Astrocyte (in vitro differentiated cells and primary cell): ENCODE data around the gene NCK2. TPM values are rescaled to one million over a fixed set of nuclear protein-coding genes. Genes with fewer than 3 reads are reported as not detected.

Experiments used
- DNase-seq: peaks from one replicate; pipeline ENCODE4 v3.0.0-alpha.2; 2010; ENCODE audit warnings: low read depth
- FAIRE-seq: peaks from 2 replicates; lab custom pipeline; 2011; peaks lifted over from hg19 to GRCh38; lab: Jason Lieb, UNC
- H2AFZ ChIP-seq: 2 replicates; pipeline ENCODE4 v1.6.0; 2012; ENCODE audit warnings: low read depth, low read length, inconsistent platforms
- H3K27ac ChIP-seq: 2 replicates; pipeline ENCODE4 v1.5.1; 2011; ENCODE audit warnings: low read depth, low read length, inconsistent platforms
- H3K27me3 ChIP-seq: 2 replicates; pipeline ENCODE4 v1.6.0; 2011; ENCODE audit warnings: low read length, inconsistent platforms; ENCODE audit not compliant: insufficient read depth
- H3K36me3 ChIP-seq: 2 replicates; pipeline ENCODE4 v1.5.1; 2011; ENCODE audit warnings: low read length, inconsistent platforms; ENCODE audit not compliant: insufficient read depth
- H3K4me1 ChIP-seq: 2 replicates; pipeline ENCODE4 v1.5.1; 2011; ENCODE audit warnings: low read length, inconsistent platforms; ENCODE audit not compliant: insufficient read depth
- H3K4me2 ChIP-seq: 2 replicates; pipeline ENCODE4 v1.6.0; 2012; ENCODE audit warnings: low read length, inconsistent platforms
- H3K4me3 ChIP-seq: 2 replicates; pipeline ENCODE4 v1.5.1; 2011; ENCODE audit warnings: low read depth, mild to moderate bottlenecking, low read length, inconsistent platforms; ENCODE audit not compliant: insufficient read depth
- H3K79me2 ChIP-seq: 2 replicates; pipeline ENCODE4 v1.6.0; 2012; ENCODE audit warnings: mild to moderate bottlenecking, low read length, inconsistent platforms; ENCODE audit not compliant: insufficient read depth
- H3K9ac ChIP-seq: 2 replicates; pipeline ENCODE4 v1.6.0; 2012; ENCODE audit warnings: mild to moderate bottlenecking, low read length, inconsistent platforms
- H3K9me3 ChIP-seq: 2 replicates; pipeline ENCODE4 v1.5.1; 2012; ENCODE audit warnings: low read depth, mild to moderate bottlenecking, low read length, inconsistent platforms; ENCODE audit not compliant: insufficient read depth
- H4K20me1 ChIP-seq: 2 replicates; pipeline ENCODE4 v1.6.0; 2012; ENCODE audit warnings: low read length, inconsistent platforms; ENCODE audit not compliant: insufficient read depth
- H3K27ac Mint-ChIP-seq: one replicate; pipeline ENCODE4 v1.8.0; 2021; ENCODE audit warnings: mild to moderate bottlenecking, mixed read lengths; ENCODE audit not compliant: unreplicated experiment
- H3K27me3 Mint-ChIP-seq: one replicate; pipeline ENCODE4 v1.8.0; 2021; ENCODE audit warnings: low read depth, mixed read lengths; ENCODE audit not compliant: unreplicated experiment
- H3K36me3 Mint-ChIP-seq: one replicate; pipeline ENCODE4 v1.8.0; 2021; ENCODE audit warnings: low read depth, mixed read lengths; ENCODE audit not compliant: unreplicated experiment
- H3K4me1 Mint-ChIP-seq: one replicate; pipeline ENCODE4 v1.8.0; 2021; ENCODE audit warnings: low read depth, mixed read lengths; ENCODE audit not compliant: unreplicated experiment
- H3K4me3 Mint-ChIP-seq: one replicate; pipeline ENCODE4 v1.8.0; 2021; ENCODE audit warnings: mild to moderate bottlenecking, moderate library complexity, mixed read lengths; ENCODE audit not compliant: unreplicated experiment
- H3K9me3 Mint-ChIP-seq: one replicate; pipeline ENCODE4 v1.8.0; 2021; ENCODE audit warnings: mild to moderate bottlenecking, mixed read lengths; ENCODE audit not compliant: unreplicated experiment
- CTCF ChIP-seq: IDR thresholded peaks from 2 replicates; pipeline ENCODE4 v1.5.1; 2011; ENCODE audit warnings: low read depth, mild to moderate bottlenecking, inconsistent platforms, low read length, moderate library complexity; ENCODE audit not compliant: insufficient read depth
- EZH2 ChIP-seq: IDR thresholded peaks from 2 replicates; pipeline ENCODE4 v1.6.1; 2012; ENCODE audit warnings: mild to moderate bottlenecking, low read length, inconsistent platforms; ENCODE audit not compliant: insufficient read depth
- total RNA-seq: library from RNA; stranded (reverse); gene quantifications from 2 replicates; pipeline ENCODE4 v1.2.1, GENCODE V29; 2021

NCK2 gene
- total RNA-seq, 1 donor from 2014 or later = 61.6 TPM

- no peak overlapping the region for H3K27ac ChIP-seq
- H3K4me1 Mint-ChIP-seq = peaks cover 19% of the 10 kb centered on the region
- H4K20me1 ChIP-seq = peaks cover 92% of the 10 kb centered on the region
- no peak overlapping the region for H3K9ac ChIP-seq
- FAIRE-seq = no peak
- H3K79me2 ChIP-seq = peaks cover 94% of the 10 kb centered on the region
- no peaks in the 10 kb centered on the region for H3K4me1 ChIP-seq
- H3K9me3 Mint-ChIP-seq = no peaks in the 10 kb centered on the region
- H3K4me3 Mint-ChIP-seq = no peak overlapping the region
- no peak for DNase-seq
- H3K4me2 ChIP-seq = no peak overlapping the region
- no peaks in the 10 kb centered on the region for H3K27me3 Mint-ChIP-seq
- no peak overlapping the region for H3K27ac Mint-ChIP-seq
- TF ChIP-seq CTCF (no peak), EZH2 (no peak)
- H3K27me3 ChIP-seq = no peaks in the 10 kb centered on the region
- H3K36me3 Mint-ChIP-seq = peaks cover 7% of the 10 kb centered on the region
- no peak overlapping the region for H3K4me3 ChIP-seq
- no peaks in the 10 kb centered on the region for H3K9me3 ChIP-seq
- H3K36me3 ChIP-seq = no peaks in the 10 kb centered on the region
- H2AFZ ChIP-seq = no peak overlapping the region
Measured at GRCh38 chr2:105782646-105783045, 37.9 kb downstream of the NCK2 start.

DNA sequence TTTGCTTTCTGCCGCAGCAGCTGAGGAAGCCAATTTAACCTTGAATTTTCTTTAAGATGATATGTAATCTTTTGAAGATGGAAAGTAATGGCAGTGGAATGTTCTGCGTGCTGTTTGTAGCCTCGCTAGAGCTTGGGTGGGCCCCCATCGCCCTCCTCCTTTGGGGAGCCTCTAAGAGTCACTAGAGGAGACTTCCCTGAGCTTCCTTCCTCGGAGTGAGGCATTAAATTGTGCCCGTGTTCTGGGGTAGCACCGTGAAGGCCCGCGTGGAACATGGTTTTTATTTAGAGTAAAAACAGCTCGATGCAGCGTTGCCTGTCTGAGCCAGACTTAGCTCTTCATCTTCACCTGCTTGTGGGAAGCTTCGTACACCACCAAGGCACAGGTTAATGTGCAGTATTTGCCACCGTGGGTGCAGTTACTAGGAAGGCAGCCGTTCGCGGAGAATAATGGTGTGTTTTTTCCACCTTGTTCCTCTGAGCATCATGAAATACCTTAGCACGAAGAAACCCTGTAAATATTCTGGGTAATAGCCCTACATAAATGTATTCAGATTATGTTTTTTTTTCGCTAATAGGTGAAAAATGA is 38.5 kb downstream of the NCK2 start:
- no peaks in the 10 kb centered on the region for H3K27me3 Mint-ChIP-seq
- no peaks in the 10 kb centered on the region for H3K9me3 ChIP-seq
- no peaks in the 10 kb centered on the region for H3K9me3 Mint-ChIP-seq
- H3K27ac ChIP-seq = no peak overlapping the region
- H3K36me3 ChIP-seq = no peaks in the 10 kb centered on the region
- no peak overlapping the region for H3K4me3 Mint-ChIP-seq
- H3K4me1 Mint-ChIP-seq = peaks cover 19% of the 10 kb centered on the region
- peaks cover 92% of the 10 kb centered on the region for H3K79me2 ChIP-seq
- peaks cover 92% of the 10 kb centered on the region for H4K20me1 ChIP-seq
- no peak overlapping the region for H3K4me3 ChIP-seq
- H3K4me2 ChIP-seq = no peak overlapping the region
- H3K27me3 ChIP-seq = no peaks in the 10 kb centered on the region
- no peak overlapping the region for H3K9ac ChIP-seq
- no peak for TF ChIP-seq CTCF
- TF ChIP-seq EZH2 = no peak
- H3K27ac Mint-ChIP-seq = no peak overlapping the region
- FAIRE-seq = no peak
- no peak overlapping the region for H2AFZ ChIP-seq
- H3K36me3 Mint-ChIP-seq = peaks cover 4% of the 10 kb centered on the region
- no peak for DNase-seq
- H3K4me1 ChIP-seq = no peaks in the 10 kb centered on the region

- peaks cover 4% of the 10 kb centered on the region for H3K36me3 Mint-ChIP-seq
- H3K27me3 ChIP-seq = no peaks in the 10 kb centered on the region
- no peak overlapping the region for H2AFZ ChIP-seq
- H3K4me2 ChIP-seq = no peak overlapping the region
- TF ChIP-seq EZH2 (no peak), CTCF (no peak)
- H3K4me1 Mint-ChIP-seq = peaks cover 23% of the 10 kb centered on the region
- H3K36me3 ChIP-seq = no peaks in the 10 kb centered on the region
- no peak overlapping the region for H3K27ac Mint-ChIP-seq
- no peaks in the 10 kb centered on the region for H3K9me3 ChIP-seq
- H3K9me3 Mint-ChIP-seq = no peaks in the 10 kb centered on the region
- H3K27me3 Mint-ChIP-seq = no peaks in the 10 kb centered on the region
- H3K79me2 ChIP-seq = peaks cover 85% of the 10 kb centered on the region
- H3K4me3 ChIP-seq = no peak overlapping the region
- H4K20me1 ChIP-seq = peaks cover 93% of the 10 kb centered on the region
- peaks cover 5% of the 10 kb centered on the region for H3K4me1 ChIP-seq
- H3K9ac ChIP-seq = no peak overlapping the region
- no peak overlapping the region for H3K4me3 Mint-ChIP-seq
- DNase-seq (no peak), FAIRE-seq (no peak)
- H3K27ac ChIP-seq = no peak overlapping the region
Measured at GRCh38 chr2:105783972-105784371, 39.3 kb downstream of the NCK2 start.
